ENCODE data around the gene VKORC1L1.

The VKORC1L1 gene

DNA sequence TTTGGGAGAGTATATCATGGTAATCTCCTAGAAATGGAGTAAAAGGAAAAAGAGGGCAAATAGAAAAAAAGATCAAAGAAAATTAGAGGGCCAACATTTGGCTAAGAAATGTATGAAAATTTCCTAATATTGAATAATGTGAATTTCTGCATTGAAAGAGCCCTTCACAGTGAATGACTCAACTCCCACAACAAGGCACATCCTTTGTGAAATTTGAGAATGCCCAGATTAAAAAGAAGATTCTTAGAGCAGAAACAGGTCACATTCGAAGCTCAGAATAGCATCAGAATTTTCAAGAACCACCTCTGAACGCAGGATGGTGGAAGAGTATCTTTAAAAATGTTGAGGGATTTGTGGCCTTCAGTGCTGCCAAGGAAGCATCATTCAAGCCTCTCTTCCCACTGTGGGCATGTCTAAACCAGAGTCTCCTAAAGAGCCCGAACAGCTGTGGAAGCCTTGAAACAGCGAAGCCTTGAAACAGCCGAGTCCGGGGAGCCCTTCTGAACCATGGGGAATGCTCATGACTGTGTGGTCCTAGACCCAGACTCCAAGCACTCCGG, 65.5 kb downstream of the VKORC1L1 start:
- TF ChIP-seq TEAD4 (IDR thresholded peaks at IDR 0.05) (no peak), NFIC (IDR thresholded peaks at IDR 0.05) (no peak), CREB1 (IDR thresholded peaks at IDR 0.05; ENCODE audit: low read depth) (no peak), TAF1 (IDR thresholded peaks at IDR 0.05; ENCODE audit: low read depth) (no peak), EP300 (IDR thresholded peaks at IDR 0.05; ENCODE audit: borderline replicate concordance) (no peak), EGR1 (IDR thresholded peaks at IDR 0.05) (no peak), TCF12 (IDR thresholded peaks at IDR 0.05; ENCODE audit: low read depth) (no peak), FOXM1 (IDR thresholded peaks at IDR 0.05; ENCODE audit: borderline replicate concordance, low read depth) (no peak), ZBTB7A (IDR thresholded peaks at IDR 0.05; ENCODE audit: low read depth) (no peak), YY1 (IDR thresholded peaks at IDR 0.05; ENCODE audit: low read depth) (no peak), CEBPB (IDR thresholded peaks at IDR 0.05) (no peak), RAD21 (IDR thresholded peaks at IDR 0.05; ENCODE audit: low read depth) (no peak)
- TF ChIP-seq, protein P1, sequence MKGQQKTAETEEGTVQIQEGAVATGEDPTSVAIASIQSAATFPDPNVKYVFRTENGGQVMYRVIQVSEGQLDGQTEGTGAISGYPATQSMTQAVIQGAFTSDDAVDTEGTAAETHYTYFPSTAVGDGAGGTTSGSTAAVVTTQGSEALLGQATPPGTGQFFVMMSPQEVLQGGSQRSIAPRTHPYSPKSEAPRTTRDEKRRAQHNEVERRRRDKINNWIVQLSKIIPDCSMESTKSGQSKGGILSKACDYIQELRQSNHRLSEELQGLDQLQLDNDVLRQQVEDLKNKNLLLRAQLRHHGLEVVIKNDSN (IDR thresholded peaks at IDR 0.05): no peak
- TF ChIP-seq, protein P2, sequence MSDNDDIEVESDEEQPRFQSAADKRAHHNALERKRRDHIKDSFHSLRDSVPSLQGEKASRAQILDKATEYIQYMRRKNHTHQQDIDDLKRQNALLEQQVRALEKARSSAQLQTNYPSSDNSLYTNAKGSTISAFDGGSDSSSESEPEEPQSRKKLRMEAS (IDR thresholded peaks at IDR 0.05): no peak
- TF ChIP-seq, protein P3, sequence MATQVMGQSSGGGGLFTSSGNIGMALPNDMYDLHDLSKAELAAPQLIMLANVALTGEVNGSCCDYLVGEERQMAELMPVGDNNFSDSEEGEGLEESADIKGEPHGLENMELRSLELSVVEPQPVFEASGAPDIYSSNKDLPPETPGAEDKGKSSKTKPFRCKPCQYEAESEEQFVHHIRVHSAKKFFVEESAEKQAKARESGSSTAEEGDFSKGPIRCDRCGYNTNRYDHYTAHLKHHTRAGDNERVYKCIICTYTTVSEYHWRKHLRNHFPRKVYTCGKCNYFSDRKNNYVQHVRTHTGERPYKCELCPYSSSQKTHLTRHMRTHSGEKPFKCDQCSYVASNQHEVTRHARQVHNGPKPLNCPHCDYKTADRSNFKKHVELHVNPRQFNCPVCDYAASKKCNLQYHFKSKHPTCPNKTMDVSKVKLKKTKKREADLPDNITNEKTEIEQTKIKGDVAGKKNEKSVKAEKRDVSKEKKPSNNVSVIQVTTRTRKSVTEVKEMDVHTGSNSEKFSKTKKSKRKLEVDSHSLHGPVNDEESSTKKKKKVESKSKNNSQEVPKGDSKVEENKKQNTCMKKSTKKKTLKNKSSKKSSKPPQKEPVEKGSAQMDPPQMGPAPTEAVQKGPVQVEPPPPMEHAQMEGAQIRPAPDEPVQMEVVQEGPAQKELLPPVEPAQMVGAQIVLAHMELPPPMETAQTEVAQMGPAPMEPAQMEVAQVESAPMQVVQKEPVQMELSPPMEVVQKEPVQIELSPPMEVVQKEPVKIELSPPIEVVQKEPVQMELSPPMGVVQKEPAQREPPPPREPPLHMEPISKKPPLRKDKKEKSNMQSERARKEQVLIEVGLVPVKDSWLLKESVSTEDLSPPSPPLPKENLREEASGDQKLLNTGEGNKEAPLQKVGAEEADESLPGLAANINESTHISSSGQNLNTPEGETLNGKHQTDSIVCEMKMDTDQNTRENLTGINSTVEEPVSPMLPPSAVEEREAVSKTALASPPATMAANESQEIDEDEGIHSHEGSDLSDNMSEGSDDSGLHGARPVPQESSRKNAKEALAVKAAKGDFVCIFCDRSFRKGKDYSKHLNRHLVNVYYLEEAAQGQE (IDR thresholded peaks at IDR 0.05; ENCODE audit: low read depth): no peak

DNA sequence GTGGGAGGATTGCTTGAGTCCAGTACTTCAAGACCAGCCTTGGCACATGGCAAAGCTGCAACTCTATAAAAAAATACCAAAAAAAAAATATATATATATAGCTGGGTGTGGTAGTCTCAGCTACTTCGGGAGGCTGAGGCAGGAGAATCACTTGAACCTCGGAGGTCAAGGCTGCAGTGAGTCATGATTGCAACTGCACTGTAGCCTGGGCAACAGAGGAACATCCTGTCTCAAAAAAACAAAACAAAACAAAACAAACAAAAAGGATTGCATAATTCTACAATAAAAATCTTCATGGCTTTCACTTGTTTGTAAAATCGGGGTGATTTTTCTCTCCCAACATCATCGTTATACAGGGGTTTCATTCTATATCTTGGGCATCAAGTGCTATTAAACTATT, 74.0 kb downstream of the VKORC1L1 start:
- TF ChIP-seq TCF12 (IDR thresholded peaks at IDR 0.05; ENCODE audit: low read depth) (no peak), CEBPB (IDR thresholded peaks at IDR 0.05) (no peak), ZBTB7A (IDR thresholded peaks at IDR 0.05; ENCODE audit: low read depth) (no peak), YY1 (IDR thresholded peaks at IDR 0.05; ENCODE audit: low read depth) (no peak), TEAD4 (IDR thresholded peaks at IDR 0.05) (no peak), EP300 (IDR thresholded peaks at IDR 0.05; ENCODE audit: borderline replicate concordance) (no peak), TAF1 (IDR thresholded peaks at IDR 0.05; ENCODE audit: low read depth) (no peak), FOXM1 (IDR thresholded peaks at IDR 0.05; ENCODE audit: borderline replicate concordance, low read depth) (no peak), NFIC (IDR thresholded peaks at IDR 0.05) (no peak), EGR1 (IDR thresholded peaks at IDR 0.05) (no peak), CREB1 (IDR thresholded peaks at IDR 0.05; ENCODE audit: low read depth) (no peak), RAD21 (IDR thresholded peaks at IDR 0.05; ENCODE audit: low read depth) (no peak)
- TF ChIP-seq, protein P2 (IDR thresholded peaks at IDR 0.05): no peak
- TF ChIP-seq, protein P3 (IDR thresholded peaks at IDR 0.05; ENCODE audit: low read depth): no peak
- TF ChIP-seq, protein P1 (IDR thresholded peaks at IDR 0.05): no peak

DNA sequence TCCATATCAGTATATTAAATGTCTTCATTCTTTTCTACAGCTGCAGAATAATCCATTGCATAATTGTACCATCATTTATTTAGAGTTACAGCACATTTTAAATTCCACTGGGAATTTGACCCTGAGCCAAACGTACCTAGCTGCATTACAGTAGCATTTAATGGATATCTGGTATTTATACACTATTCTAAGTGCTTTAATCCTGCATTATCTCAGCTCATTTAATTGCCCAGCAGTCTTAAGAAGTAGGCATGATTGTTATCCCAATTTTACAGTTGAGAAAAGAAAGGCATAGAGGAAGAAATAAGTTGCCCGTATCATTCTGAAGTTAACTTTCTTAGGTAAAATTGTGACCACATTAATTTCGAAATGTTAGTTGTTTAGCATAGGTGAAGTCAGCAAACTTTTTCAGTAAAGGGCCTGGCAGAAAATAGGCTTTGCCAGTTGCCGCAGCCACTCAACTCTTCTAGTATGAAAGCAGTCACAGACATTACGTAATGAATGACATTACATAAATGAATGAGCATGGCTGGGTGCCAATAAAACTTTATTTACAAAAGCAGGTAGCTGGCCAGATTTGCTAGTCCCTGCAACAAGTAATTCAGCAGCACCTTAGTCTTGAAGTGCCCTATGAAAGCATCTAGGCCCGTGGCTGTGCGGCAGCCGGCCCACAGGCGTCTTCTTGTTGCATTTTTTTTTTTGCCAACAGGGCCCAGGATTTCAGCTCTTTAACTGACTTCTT, 79.1 kb downstream of the VKORC1L1 start:
- TF ChIP-seq NFIC (IDR thresholded peaks at IDR 0.05): 0 out of 2 replicates have a peak, but pooled peaks have one; percentile 51
- no peak for TF ChIP-seq CREB1 (IDR thresholded peaks at IDR 0.05; ENCODE audit: low read depth)
- TF ChIP-seq ZBTB7A (IDR thresholded peaks at IDR 0.05; ENCODE audit: low read depth): no peak
- peak; percentile 52; the same call in 1 of the 2 replicates for TF ChIP-seq CEBPB (IDR thresholded peaks at IDR 0.05)

DNA sequence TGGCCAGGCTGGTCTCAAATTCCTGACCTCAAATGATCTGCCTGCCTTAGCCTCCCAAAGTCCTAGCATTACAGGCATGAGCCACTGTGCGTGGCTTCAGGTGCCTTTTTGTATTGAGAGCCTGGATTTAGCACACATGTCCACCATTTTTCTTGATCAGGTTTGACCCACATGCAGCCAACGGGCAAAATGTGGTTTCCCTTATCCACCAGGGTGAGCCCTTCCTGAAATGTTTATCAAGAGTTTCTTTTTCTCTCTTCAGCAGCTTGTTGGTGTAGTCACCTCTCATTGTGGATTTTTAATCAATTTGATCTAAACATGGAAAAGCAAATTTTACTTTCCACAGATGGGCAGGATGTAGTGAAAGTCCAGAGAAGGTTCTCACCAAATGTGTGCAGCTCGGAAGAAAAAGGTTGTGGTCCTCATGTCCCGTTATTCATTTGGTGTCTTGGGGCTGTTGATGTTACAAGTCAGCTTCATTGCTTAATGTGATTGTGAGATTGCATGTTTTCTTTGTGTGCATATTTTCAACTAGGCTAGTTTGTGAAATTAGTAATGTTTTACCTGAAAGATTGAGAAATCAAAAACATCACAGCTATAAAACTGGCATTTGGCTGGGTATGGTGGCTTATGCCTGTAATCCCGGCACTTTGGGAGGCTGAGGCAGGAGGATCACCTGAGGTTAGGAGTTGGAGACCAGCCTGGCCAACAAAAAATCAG, 80.3 kb downstream of the VKORC1L1 start:
- TF ChIP-seq NFIC (IDR thresholded peaks at IDR 0.05) (no peak), ZBTB7A (IDR thresholded peaks at IDR 0.05; ENCODE audit: low read depth) (no peak), EGR1 (IDR thresholded peaks at IDR 0.05) (no peak), TCF12 (IDR thresholded peaks at IDR 0.05; ENCODE audit: low read depth) (no peak), TEAD4 (IDR thresholded peaks at IDR 0.05) (no peak), EP300 (IDR thresholded peaks at IDR 0.05; ENCODE audit: borderline replicate concordance) (no peak)
- TF ChIP-seq, protein P1 (IDR thresholded peaks at IDR 0.05): no peak
